ENCODE measurements around the gene LIMK2.

GRCh38 chr22:31328544-31328960, 116.5 kb downstream of the LIMK2 start:
- TF ChIP-seq CTCF (IDR thresholded peaks at IDR 0.05; ENCODE audit: poor library complexity, severe bottlenecking) (no peak), EZH2 (IDR thresholded peaks at IDR 0.05; ENCODE audit: borderline replicate concordance, insufficient read depth, low read length, poor library complexity, severe bottlenecking) (no peak), REST (IDR thresholded peaks at IDR 0.05; ENCODE audit: borderline replicate concordance) (no peak), TAF1 (IDR thresholded peaks at IDR 0.05; ENCODE audit: low read depth) (no peak), SMC3 (conservative IDR thresholded peaks at IDR 0.05; ENCODE audit: poor library complexity) (no peak), EP300 (conservative IDR thresholded peaks at IDR 0.05; ENCODE audit: poor library complexity, severe bottlenecking) (no peak), POLR2AphosphoS5 (IDR thresholded peaks at IDR 0.05) (no peak), MXI1 (conservative IDR thresholded peaks at IDR 0.05; ENCODE audit: poor library complexity, severe bottlenecking) (no peak), RAD21 (conservative IDR thresholded peaks at IDR 0.05) (no peak)

Measured in neural cell (in vitro differentiated cells).